ENCODE data around the gene KIF26B.
"Not testable (repeated sequence)": the region's sequence is repeated elsewhere in the genome, so short reads cannot be mapped to it uniquely, and the experiment has no call there.

KIF26B gene

GRCh38 chr1:245671966-245672767 is 517.4 kb downstream of the KIF26B start:
- DNase-seq: no peak

- DNase-seq: not testable (repeated sequence)
These were observed 518.3 kb downstream of the KIF26B start for GRCh38 chr1:245672836-245673656.

- no peak for DNase-seq
These were observed 519.2 kb downstream of the KIF26B start for GRCh38 chr1:245673881-245674414.

- no peak for DNase-seq
These were observed 522.9 kb downstream of the KIF26B start for GRCh38 chr1:245677461-245678240.

- peak; percentile 21 for DNase-seq
These were observed 524.2 kb downstream of the KIF26B start for GRCh38 chr1:245678860-245679411.

- no peak for DNase-seq
These were observed 525.3 kb downstream of the KIF26B start for GRCh38 chr1:245679821-245680780.

- DNase-seq: no peak
These were observed 528.1 kb downstream of the KIF26B start for GRCh38 chr1:245682638-245683628.

GRCh38 chr1:245683676-245684075 is 528.9 kb downstream of the KIF26B start:
- DNase-seq: no peak

GRCh38 chr1:245684166-245684565 is 529.4 kb downstream of the KIF26B start:
- DNase-seq: no peak

GRCh38 chr1:245684571-245684970 is 529.8 kb downstream of the KIF26B start:
- DNase-seq: no peak

GRCh38 chr1:245685111-245685810 is 530.5 kb downstream of the KIF26B start:
- no peak for DNase-seq

- DNase-seq: no peak
These were observed 531.2 kb downstream of the KIF26B start for GRCh38 chr1:245686006-245686405.

GRCh38 chr1:245686446-245687030 is 531.8 kb downstream of the KIF26B start:
- DNase-seq: no peak

- no peak for DNase-seq
These were observed 532.4 kb downstream of the KIF26B start for GRCh38 chr1:245687152-245687635.

GRCh38 chr1:245687636-245688535 is 533.1 kb downstream of the KIF26B start:
- no peak for DNase-seq

GRCh38 chr1:245688536-245689453 is 534.0 kb downstream of the KIF26B start:
- DNase-seq: no peak

Data from NCI-H510A treated with DMSO at 0.1 percent for 48 hours (cell line).